Vagina (tissue), 2 donors: Measurements from ENCODE around the gene RHOBTB3.

ENCODE experiments used
- CTCF ChIP-seq, 3 experiments: fragments of 450-650 bp in 2 of 3; fragments of 200-600 bp in 1 of 3; sonication (generic) in 1 of 3; IDR thresholded peaks; one replicate each; pipeline ENCODE4 v1.5.1; 2017 to 2019; ENCODE audit warnings: antibody characterized with exemption in 3 of 3, mild to moderate bottlenecking in 2 of 3, moderate library complexity in 2 of 3
- POLR2A ChIP-seq, 2 donors: fragments of 450-650 bp; IDR thresholded peaks; one replicate each; pipeline ENCODE4 v1.6.1; 2017; ENCODE audit warnings: antibody characterized with exemption in 2 of 2, mild to moderate bottlenecking in 2 of 2, moderate library complexity in 2 of 2

DNA sequence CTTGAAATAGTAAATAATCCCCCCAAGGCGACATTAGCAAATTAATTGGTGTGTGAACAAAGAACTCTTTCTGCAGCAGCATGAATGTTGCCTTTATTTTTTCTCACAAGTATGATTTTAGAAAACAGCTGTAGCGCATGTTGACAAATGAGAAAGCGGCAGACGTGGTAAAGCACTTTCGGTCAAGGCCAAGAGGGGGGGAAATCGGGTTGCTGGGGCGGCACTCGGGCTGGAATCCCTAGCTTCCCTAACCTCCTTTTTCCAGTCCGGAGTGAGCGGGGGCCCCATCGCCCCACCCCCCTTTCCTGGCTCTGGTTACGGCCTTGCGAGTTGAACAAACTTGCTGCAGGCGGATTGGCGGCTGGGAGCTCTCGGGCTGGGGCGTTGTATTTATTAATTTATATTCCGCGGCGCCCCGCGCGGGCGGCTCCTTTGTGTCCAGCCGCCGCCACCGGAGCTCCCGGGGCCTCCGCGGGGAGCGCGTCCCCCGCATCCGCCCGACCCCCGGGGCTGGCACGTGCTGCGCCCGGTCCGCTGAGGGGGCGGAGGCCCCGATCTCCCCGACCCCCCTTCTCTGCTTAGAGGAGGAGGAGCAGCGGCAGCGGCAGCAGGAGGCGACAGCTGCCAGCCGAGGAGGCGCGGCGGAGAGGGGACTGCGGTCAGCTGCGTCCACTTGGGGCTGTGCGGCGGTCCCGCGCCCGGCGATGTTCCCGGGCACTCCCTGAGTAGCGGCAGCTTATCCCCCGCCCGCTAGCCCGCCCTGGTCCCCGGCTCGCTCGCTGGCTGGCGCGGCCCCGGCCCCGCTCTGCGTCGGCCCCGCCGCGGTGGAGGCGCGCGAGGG, at the start of gene RHOBTB3:
- TF ChIP-seq CTCF (IDR thresholded peaks at IDR 0.05) (no peak), POLR2A (IDR thresholded peaks at IDR 0.05) (peak in 1 of 2 donors; percentile 68)
